K562 treated with DMSO at 1 percent for 12 hours (cell line): ENCODE measurements around the gene CPED1. TPM values are rescaled to one million over a fixed set of nuclear protein-coding genes. Genes with fewer than 3 reads are reported as not detected.

Source experiments
- total RNA-seq: library from RNA; unstranded; fragments of 300-600 nt; gene quantifications from 2 replicates; pipeline ENCODE4 v1.2.3, GENCODE V29; 2022; ENCODE audit not compliant: insufficient read depth

CPED1 gene
- total RNA-seq: 21.3 and 79.1 TPM in 2 replicates

DNA sequence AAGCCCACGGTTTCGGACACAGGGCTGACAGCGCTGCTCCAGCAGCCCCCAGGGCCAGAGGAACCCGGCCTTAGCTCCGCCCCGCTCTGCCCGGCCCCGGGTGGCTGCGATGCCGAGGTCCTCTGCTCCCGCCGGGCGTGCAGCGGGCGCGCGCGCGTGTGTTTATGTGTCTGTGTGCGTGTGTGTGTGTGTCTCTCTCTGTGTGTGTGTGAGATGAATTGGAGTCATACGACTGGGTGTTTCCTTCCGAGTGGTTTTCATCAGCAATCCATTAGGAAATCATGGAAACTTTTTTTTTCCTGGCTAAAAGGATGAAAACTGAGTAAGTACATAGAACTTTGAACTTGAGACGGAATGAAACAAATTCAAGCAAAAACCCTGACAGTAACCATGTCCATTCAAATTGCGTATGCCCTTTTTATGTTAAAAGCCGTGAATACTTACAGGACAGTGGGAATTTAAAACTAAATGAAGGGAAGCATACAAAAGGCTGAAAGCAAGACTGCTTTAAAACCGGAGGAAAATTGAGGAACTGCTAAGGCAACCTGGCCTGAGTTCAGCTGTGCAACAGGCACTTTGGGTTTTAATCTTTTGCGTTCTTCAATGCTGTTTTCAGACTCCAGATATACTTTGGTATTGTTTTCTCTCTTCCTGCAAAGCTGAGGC, at the start of gene CPED1:
Gene CPED1 (plus strand): TSS at position 121 of the 666 bp plus-strand sequence. CDS start 911 bp downstream, outside the sequence.

GRCh38 chr7:120950539-120951308, 37.8 kb upstream of the CPED1 start, which contains the start of gene ING3:
TSS of gene ING3 (plus strand) at chr7:120950777. CDS start at chr7:120950897, 120 bp downstream.

GRCh38 chr7:121328508-121329190, 340.1 kb downstream of the CPED1 start, which contains the start of gene WNT16:
TSS of gene WNT16 (plus strand) at chr7:121329000. CDS start at chr7:121329293, 293 bp downstream.

Other genes with a start within 250 kb of the CPED1 start
- 0.38 and 0.64 TPM in 2 replicates for gene TSPAN12, start 130.6 kb upstream of the CPED1 start, total RNA-seq
- gene ING3, start 37.9 kb upstream of the CPED1 start, total RNA-seq: 15.4 and 42.1 TPM in 2 replicates